Activated CD8-positive, alpha-beta T cell treated with anti-CD3 and anti-CD28 coated beads for 36 hours (primary cell): Measurements from ENCODE around the gene BNC2. TPM values are rescaled to one million over a fixed set of nuclear protein-coding genes. Genes with fewer than 3 reads are reported as not detected.

ENCODE experiments used
- ATAC-seq: fragments of 200-7000 bp; cut with Tn5 transposase; one replicate; pipeline ENCODE4 v1.10.0; 2021; ENCODE audit warnings: mild to moderate bottlenecking, moderate library complexity
- CTCF ChIA-PET: fragments of 350-600 bp; sonication (Branson Sonifier 250); formaldehyde crosslinking; loops from one replicate; lab custom pipeline; 2021; ENCODE audit warnings: antibody characterized with exemption; lab: Charles Lee
- POLR2A ChIA-PET: fragments of 350-600 bp; sonication (Branson Sonifier 250); formaldehyde crosslinking; loops from one replicate; lab custom pipeline; 2021; ENCODE audit warnings: antibody characterized with exemption; lab: Charles Lee
- DNase-seq: peaks from one replicate; pipeline ENCODE4 v3.0.0-alpha.2; 2020
- H3K27ac Mint-ChIP-seq: one replicate; pipeline ENCODE4 v1.8.0; 2021; ENCODE audit warnings: mild to moderate bottlenecking, mixed read lengths
- H3K27me3 Mint-ChIP-seq: one replicate; pipeline ENCODE4 v1.8.0; 2021; ENCODE audit warnings: mixed read lengths
- H3K36me3 Mint-ChIP-seq: one replicate; pipeline ENCODE4 v1.8.0; 2021; ENCODE audit warnings: low read depth, mixed read lengths
- H3K4me1 Mint-ChIP-seq: one replicate; pipeline ENCODE4 v1.8.0; 2021; ENCODE audit warnings: low read depth, mixed read lengths
- H3K4me3 Mint-ChIP-seq: one replicate; pipeline ENCODE4 v1.8.0; 2021; ENCODE audit warnings: mild to moderate bottlenecking, moderate library complexity, mixed read lengths
- H3K9me3 Mint-ChIP-seq: one replicate; pipeline ENCODE4 v1.8.0; 2021; ENCODE audit warnings: mixed read lengths
- CTCF ChIP-seq: fragments of 200-600 bp; IDR thresholded peaks from one replicate; pipeline ENCODE4 v1.8.0; 2022; ENCODE audit warnings: antibody characterized with exemption, mild to moderate bottlenecking
- intact Hi-C: fragments of 100-400 bp; cut with micrococcal nuclease; formaldehyde crosslinking; loops from one replicate; pipeline ENCODE4 v1.10.0; 2022
- total RNA-seq, 2 experiments: library from RNA; stranded (reverse); gene quantifications; one replicate each; pipeline ENCODE4 v1.2.3, GENCODE V29; 2021

BNC2 gene
- total RNA-seq, 2 experiments from 2014 or later = not detected

GRCh38 chr9:16431666-16432392, 438.6 kb downstream of the BNC2 start:
- no peak overlapping the region for H3K27ac Mint-ChIP-seq
- intact Hi-C loops = no loop called here
- ChIA-PET CTCF (no interaction called here), POLR2A (no interaction called here)
- no peak for TF ChIP-seq CTCF
- H3K27me3 Mint-ChIP-seq = no peaks in the 10 kb centered on the region
- no peak overlapping the region for H3K4me3 Mint-ChIP-seq
- ATAC-seq (no peak), DNase-seq (no peak)
- no peaks in the 10 kb centered on the region for H3K36me3 Mint-ChIP-seq
- H3K4me1 Mint-ChIP-seq = no peaks in the 10 kb centered on the region
- H3K9me3 Mint-ChIP-seq = no peaks in the 10 kb centered on the region

- DNase-seq = no peak
- no peak for ATAC-seq
- H3K27ac Mint-ChIP-seq = no peak overlapping the region
- no peaks in the 10 kb centered on the region for H3K27me3 Mint-ChIP-seq
- intact Hi-C loops = no loop called here
- H3K4me1 Mint-ChIP-seq = no peaks in the 10 kb centered on the region
- H3K4me3 Mint-ChIP-seq = no peak overlapping the region
- H3K9me3 Mint-ChIP-seq = no peaks in the 10 kb centered on the region
- no peak for TF ChIP-seq CTCF
- CTCF ChIA-PET = no interaction called here
- POLR2A ChIA-PET = no interaction called here
- no peaks in the 10 kb centered on the region for H3K36me3 Mint-ChIP-seq
Measured at GRCh38 chr9:16429671-16430070, 440.8 kb downstream of the BNC2 start.

- ATAC-seq (no peak), DNase-seq (no peak)
- CTCF ChIA-PET = no interaction called here
- Mint-ChIP-seq H3K27me3 (no peaks in the 10 kb centered on the region), H3K9me3 (no peaks in the 10 kb centered on the region), H3K36me3 (no peaks in the 10 kb centered on the region), H3K27ac (no peak overlapping the region), H3K4me1 (no peaks in the 10 kb centered on the region), H3K4me3 (no peak overlapping the region)
- intact Hi-C loops = no loop called here
- POLR2A ChIA-PET = no interaction called here
- no peak for TF ChIP-seq CTCF
Measured at GRCh38 chr9:16427873-16428427, 442.5 kb downstream of the BNC2 start.

GRCh38 chr9:16426716-16427115, 443.8 kb downstream of the BNC2 start:
- no peaks in the 10 kb centered on the region for H3K36me3 Mint-ChIP-seq
- no peaks in the 10 kb centered on the region for H3K9me3 Mint-ChIP-seq
- no peak for TF ChIP-seq CTCF
- no peak overlapping the region for H3K27ac Mint-ChIP-seq
- H3K4me3 Mint-ChIP-seq = no peak overlapping the region
- no peak for ATAC-seq
- CTCF ChIA-PET = no interaction called here
- H3K4me1 Mint-ChIP-seq = no peaks in the 10 kb centered on the region
- no peak for DNase-seq
- H3K27me3 Mint-ChIP-seq = no peaks in the 10 kb centered on the region
- POLR2A ChIA-PET = no interaction called here
- intact Hi-C loops = no loop called here

- no peak for TF ChIP-seq CTCF
- no peak for ATAC-seq
- no peak for DNase-seq
- H3K36me3 Mint-ChIP-seq = no peaks in the 10 kb centered on the region
- H3K9me3 Mint-ChIP-seq = no peaks in the 10 kb centered on the region
- no peaks in the 10 kb centered on the region for H3K27me3 Mint-ChIP-seq
- ChIA-PET CTCF (no interaction called here), POLR2A (no interaction called here)
- no peaks in the 10 kb centered on the region for H3K4me1 Mint-ChIP-seq
- intact Hi-C loops = no loop called here
- H3K27ac Mint-ChIP-seq = no peak overlapping the region
- H3K4me3 Mint-ChIP-seq = no peak overlapping the region
Measured at GRCh38 chr9:16425562-16426231, 444.8 kb downstream of the BNC2 start.
